IPS-11a (cell line): ENCODE measurements around the gene LIPK.

ENCODE experiments used
- H3K4me3 ChIP-seq: one replicate; pipeline ENCODE4 v1.5.1; 2013; ENCODE audit warnings: low read depth, low read length, control low read depth

LIPK gene

DNA sequence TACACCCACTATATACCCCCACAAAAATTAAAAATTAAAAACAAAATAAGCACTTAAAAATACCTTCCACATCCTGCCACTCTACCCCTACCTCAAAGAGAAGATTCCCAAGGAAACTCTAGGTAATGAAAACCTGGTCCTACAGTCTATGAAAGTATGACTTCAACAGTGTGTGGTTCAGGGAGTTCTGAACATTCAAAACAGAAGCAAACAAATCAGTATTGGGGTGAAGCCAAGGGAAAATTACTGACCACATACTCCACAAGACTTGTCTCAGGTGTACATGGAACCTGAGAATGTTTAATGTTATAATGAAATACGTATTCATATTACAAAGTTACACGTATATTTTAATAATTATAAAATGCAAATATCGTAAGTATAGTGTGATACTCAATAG, 76.2 kb downstream of the LIPK start:
- H3K4me3 ChIP-seq: no peak overlapping the region

DNA sequence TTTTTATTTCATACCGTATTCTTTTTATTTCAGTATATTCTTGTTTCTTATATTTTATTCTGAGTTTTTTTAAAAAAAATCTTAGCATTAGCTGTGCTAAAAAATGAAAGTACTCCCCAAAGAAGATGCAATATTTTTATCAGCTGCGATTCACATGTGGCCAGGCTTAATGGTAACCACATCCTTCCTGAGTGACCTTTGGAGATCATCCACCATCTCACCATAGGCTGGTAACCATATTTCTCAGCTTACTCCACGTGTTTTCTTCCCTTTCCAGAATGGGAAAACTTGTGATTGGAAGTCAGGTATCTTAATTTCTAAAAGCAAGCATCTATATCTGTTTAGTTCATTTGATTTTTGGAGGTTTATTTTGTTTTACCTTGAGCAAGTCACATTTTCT, 77.7 kb downstream of the LIPK start:
- H3K4me3 ChIP-seq: no peak overlapping the region

DNA sequence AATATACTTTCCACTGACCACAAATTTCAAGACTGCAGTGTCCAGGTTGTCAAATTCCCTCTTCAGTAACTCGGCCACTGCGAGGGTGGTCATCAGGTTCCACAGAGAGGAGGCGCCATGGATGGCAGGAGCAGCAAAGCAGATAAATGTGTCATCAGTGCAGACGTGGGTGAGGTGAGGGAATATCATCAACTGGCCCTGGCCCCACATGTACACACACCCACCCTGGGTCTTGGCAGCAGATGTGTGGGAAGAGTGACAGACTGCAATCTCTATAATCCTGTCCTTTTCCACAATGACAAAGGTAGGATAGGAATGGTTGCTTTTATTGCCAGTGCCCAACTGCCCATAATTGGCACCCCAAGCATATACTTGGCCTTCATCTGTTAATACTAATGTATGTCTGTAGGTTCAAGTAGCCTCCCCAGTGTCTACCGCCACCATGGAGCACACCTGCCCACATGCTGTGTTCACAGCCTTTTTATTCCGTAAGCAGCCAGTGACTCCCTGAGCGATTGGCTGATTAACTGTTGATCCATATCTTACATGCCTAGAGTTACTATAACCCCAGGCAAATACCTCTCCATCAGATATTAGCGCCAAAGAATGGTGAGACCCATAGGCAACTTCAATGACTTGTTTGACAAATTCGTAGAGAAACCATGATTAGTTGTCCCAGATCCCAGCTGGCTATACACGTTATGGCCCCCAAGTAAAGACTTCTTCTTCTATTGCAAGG, 80.2 kb downstream of the LIPK start:
- no peak overlapping the region for H3K4me3 ChIP-seq

DNA sequence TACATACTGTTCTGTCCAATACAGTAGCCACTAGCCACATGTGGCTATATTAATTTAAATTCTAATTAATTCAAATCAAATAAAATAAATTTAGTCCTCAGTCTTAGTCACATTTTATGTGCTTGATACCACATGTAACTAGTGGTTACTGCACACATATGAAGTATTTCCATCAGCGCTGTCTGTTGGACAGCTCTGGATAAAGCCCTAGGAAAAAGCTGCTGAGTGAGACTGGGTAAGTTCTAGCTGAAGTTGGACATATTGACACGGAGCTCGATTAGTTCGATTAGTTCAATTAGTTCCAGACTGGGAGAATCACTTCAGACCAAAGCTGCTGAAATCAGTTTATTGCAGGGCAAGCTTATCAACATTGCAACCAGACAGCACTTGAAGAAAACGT, 81.4 kb downstream of the LIPK start:
- H3K4me3 ChIP-seq: no peak overlapping the region

DNA sequence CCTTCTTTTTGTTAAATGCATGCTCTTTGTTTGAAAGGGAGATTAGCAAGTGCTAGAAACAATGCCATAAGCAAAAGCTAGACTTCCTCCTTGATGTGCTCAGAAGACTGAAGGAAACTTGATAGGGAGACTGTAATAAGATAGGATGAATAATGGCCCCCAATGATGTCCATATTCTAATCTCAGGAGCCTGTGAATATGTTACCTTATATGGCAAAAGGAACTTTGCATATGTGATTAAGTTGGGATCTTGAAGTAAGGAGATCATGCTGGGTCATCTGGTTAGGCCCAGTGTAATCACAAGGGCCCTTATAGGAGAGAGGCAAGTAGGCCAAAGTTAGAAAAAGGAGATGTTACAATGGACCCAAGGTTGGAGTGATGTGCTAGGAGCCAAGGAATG, 82.9 kb downstream of the LIPK start:
- H3K4me3 ChIP-seq: no peak overlapping the region

DNA sequence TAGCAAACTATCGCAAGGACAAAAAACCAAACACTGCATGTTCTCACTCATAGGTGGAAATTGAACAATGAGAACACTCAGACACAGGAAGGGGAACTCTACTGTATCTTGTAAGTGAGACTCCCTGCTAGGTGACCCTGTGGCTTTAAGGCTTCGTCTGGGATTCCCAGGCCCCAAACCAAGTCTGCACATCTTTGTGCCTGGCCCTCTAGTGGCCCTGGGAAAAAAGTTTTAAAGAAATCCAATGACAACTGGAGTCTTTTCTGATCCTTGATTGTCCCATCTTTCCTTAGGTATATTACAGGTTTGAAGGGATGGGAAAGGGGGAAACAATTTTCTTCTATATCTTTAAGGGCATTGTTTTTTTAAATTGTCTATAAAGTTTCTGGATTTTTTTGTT, 85.9 kb downstream of the LIPK start:
- H3K4me3 ChIP-seq: no peak overlapping the region

GRCh38 chr10:88792661-88793060, 86.6 kb downstream of the LIPK start:
- no peak overlapping the region for H3K4me3 ChIP-seq

GRCh38 chr10:88793712-88794299, 87.8 kb downstream of the LIPK start:
- no peak overlapping the region for H3K4me3 ChIP-seq

- H3K4me3 ChIP-seq: no peak overlapping the region
These were observed 88.7 kb downstream of the LIPK start for GRCh38 chr10:88794731-88795130.

GRCh38 chr10:88800152-88801125, 94.4 kb downstream of the LIPK start:
- H3K4me3 ChIP-seq: no peak overlapping the region
